ENCODE measurements around the gene LDB2. TPM values are rescaled to one million over a fixed set of nuclear protein-coding genes. Genes with fewer than 3 reads are reported as not detected.

Gene LDB2
- total RNA-seq, 1 experiment from 2014 or later, result not detected

DNA sequence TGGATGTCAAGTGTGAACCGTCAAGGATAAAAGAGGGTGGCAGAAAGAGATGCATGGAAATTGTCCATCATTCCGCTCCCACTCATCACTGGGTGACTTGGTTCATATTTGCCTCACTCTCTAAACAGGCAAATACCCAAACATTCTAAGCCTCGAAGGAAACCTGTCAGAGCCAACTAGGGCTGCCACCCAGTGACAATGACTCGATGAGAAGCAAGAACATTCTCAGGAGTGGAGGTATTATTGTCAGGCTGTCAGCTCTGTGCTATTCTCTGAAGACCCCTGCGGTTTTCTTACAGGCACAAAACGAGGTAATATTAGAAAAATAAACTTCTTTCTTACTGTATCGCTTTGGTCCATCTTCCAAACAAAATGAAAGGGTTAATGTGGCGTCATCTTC, 139.6 kb downstream of the LDB2 start:
- H3K4me1 ChIP-seq (replicated peaks; ENCODE audit: insufficient read depth), result no peaks in the 10 kb centered on the region
- H3F3A ChIP-seq (ENCODE audit: insufficient read depth, low read depth), result no peaks in the 10 kb centered on the region
- H2AFZ ChIP-seq, result no peak overlapping the region
- H3K27me3 ChIP-seq (ENCODE audit: insufficient read depth, low read depth), result peaks cover 6% of the 10 kb centered on the region; the same call in 1 of the 2 replicates
- no peak overlapping the region for H3K27ac ChIP-seq
- TF ChIP-seq, protein P1, sequence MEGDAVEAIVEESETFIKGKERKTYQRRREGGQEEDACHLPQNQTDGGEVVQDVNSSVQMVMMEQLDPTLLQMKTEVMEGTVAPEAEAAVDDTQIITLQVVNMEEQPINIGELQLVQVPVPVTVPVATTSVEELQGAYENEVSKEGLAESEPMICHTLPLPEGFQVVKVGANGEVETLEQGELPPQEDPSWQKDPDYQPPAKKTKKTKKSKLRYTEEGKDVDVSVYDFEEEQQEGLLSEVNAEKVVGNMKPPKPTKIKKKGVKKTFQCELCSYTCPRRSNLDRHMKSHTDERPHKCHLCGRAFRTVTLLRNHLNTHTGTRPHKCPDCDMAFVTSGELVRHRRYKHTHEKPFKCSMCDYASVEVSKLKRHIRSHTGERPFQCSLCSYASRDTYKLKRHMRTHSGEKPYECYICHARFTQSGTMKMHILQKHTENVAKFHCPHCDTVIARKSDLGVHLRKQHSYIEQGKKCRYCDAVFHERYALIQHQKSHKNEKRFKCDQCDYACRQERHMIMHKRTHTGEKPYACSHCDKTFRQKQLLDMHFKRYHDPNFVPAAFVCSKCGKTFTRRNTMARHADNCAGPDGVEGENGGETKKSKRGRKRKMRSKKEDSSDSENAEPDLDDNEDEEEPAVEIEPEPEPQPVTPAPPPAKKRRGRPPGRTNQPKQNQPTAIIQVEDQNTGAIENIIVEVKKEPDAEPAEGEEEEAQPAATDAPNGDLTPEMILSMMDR (conservative IDR thresholded peaks at IDR 0.05), result no peak
- TF ChIP-seq EZH2 (IDR thresholded peaks at IDR 0.05; ENCODE audit: low read depth), result no peak
- H3K9me2 ChIP-seq (ENCODE audit: insufficient read depth), result no peaks in the 10 kb centered on the region
- no TSS peak for BruUV-seq (replicated peaks)
- no peaks in the 10 kb centered on the region for H3K36me3 ChIP-seq (ENCODE audit: low read depth)
- H3K9me3 ChIP-seq (ENCODE audit: insufficient read depth, low read depth), result no peaks in the 10 kb centered on the region
- no peak for DNase-seq
- no peak overlapping the region for H3K4me2 ChIP-seq
- no peak overlapping the region for H3K4me3 ChIP-seq
- POLR2A ChIA-PET (ENCODE audit: unreplicated experiment), result no interaction called here
- CTCF ChIA-PET, result interaction anchor here (0.6 kb wide), 1 partner anchor 10 kb away, joined by 3 read pairs; no protein-coding TSS in a partner anchor
- H3K79me2 ChIP-seq (ENCODE audit: low read depth), result no peaks in the 10 kb centered on the region
- H4K20me1 ChIP-seq (ENCODE audit: insufficient read depth), result no peaks in the 10 kb centered on the region
- intact Hi-C loops (cut with micrococcal nuclease; ENCODE audit: unreplicated experiment), result no loop called here

DNA sequence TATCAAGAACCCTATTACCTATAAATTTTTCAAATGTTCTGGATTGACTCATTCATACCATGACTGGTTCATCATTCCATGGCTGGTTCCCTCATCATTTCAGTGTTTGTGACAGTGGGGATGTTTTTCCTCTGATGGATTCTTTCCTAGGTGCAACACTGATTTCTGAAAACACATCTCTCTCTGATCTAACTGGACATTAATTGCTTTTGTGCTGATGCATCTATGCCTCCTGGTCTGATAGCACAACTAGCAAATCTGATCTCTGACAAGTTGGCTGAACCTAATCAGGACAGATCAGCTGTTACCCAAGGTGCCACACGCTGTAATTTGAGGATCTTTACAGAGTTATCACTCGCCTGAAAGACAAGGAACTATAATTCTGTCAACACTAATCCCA, 140.2 kb downstream of the LDB2 start:
- H2AFZ ChIP-seq, result no peak overlapping the region
- H3K27ac ChIP-seq, result no peak overlapping the region
- no peaks in the 10 kb centered on the region for H3F3A ChIP-seq (ENCODE audit: insufficient read depth, low read depth)
- POLR2A ChIA-PET (ENCODE audit: unreplicated experiment), result no interaction called here
- H3K4me2 ChIP-seq, result no peak overlapping the region
- no peaks in the 10 kb centered on the region for H3K4me1 ChIP-seq (replicated peaks; ENCODE audit: insufficient read depth)
- H3K79me2 ChIP-seq (ENCODE audit: low read depth), result no peaks in the 10 kb centered on the region
- H3K9me3 ChIP-seq (ENCODE audit: insufficient read depth, low read depth), result no peaks in the 10 kb centered on the region
- no TSS peak for BruUV-seq (replicated peaks)
- intact Hi-C loops (cut with micrococcal nuclease; ENCODE audit: unreplicated experiment), result no loop called here
- no peaks in the 10 kb centered on the region for H4K20me1 ChIP-seq (ENCODE audit: insufficient read depth)
- TF ChIP-seq, protein P1 (conservative IDR thresholded peaks at IDR 0.05), result no peak
- no peak for TF ChIP-seq EZH2 (IDR thresholded peaks at IDR 0.05; ENCODE audit: low read depth)
- CTCF ChIA-PET, result no interaction called here
- no peak overlapping the region for H3K4me3 ChIP-seq
- no peaks in the 10 kb centered on the region for H3K36me3 ChIP-seq (ENCODE audit: low read depth)
- H3K9me2 ChIP-seq (ENCODE audit: insufficient read depth), result no peaks in the 10 kb centered on the region
- DNase-seq, result no peak
- H3K27me3 ChIP-seq (ENCODE audit: insufficient read depth, low read depth), result peaks cover 6% of the 10 kb centered on the region; the same call in 1 of the 2 replicates

DNA sequence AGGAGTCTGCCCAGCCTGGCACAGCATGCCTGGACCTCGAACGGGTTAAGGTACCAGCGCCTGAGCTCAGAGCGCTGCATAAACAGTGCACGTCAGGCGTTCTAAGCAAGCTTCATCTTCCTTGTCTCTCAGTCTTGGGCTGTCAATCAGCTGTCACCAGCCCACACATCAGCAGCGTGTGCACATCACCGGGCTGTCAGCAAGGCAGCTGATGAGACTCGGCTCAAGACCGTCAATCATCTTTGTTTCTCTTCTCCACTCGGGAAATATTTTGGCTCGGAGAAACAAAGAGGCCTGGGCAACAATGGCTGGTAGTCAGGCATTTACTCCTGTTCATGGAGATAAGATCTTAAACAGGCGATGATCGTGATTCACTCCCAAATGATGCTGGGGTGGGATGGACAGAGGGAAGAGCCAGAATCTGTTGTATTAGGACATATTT, 141.3 kb downstream of the LDB2 start:
- no TSS peak for BruUV-seq (replicated peaks)
- intact Hi-C loops (cut with micrococcal nuclease; ENCODE audit: unreplicated experiment), result no loop called here

More for the DNA sequence above, 141.3 kb downstream of the LDB2 start:
- no peaks in the 10 kb centered on the region for H3K36me3 ChIP-seq (ENCODE audit: low read depth)
- H3K4me1 ChIP-seq (replicated peaks; ENCODE audit: insufficient read depth), result no peaks in the 10 kb centered on the region
- peaks cover 6% of the 10 kb centered on the region; the same call in 1 of the 2 replicates for H3K27me3 ChIP-seq (ENCODE audit: insufficient read depth, low read depth)
- no peaks in the 10 kb centered on the region for H4K20me1 ChIP-seq (ENCODE audit: insufficient read depth)
- no peaks in the 10 kb centered on the region for H3K79me2 ChIP-seq (ENCODE audit: low read depth)
- no peaks in the 10 kb centered on the region for H3K9me3 ChIP-seq (ENCODE audit: insufficient read depth, low read depth)
- no peak for DNase-seq
- no peaks in the 10 kb centered on the region for H3K9me2 ChIP-seq (ENCODE audit: insufficient read depth)
- no peaks in the 10 kb centered on the region for H3F3A ChIP-seq (ENCODE audit: insufficient read depth, low read depth)
- TF ChIP-seq EZH2 (IDR thresholded peaks at IDR 0.05; ENCODE audit: low read depth), result no peak
- TF ChIP-seq, protein P1 (conservative IDR thresholded peaks at IDR 0.05), result no peak
- CTCF ChIA-PET, result no interaction called here
- no peak overlapping the region for H3K4me3 ChIP-seq
- no peak overlapping the region for H3K4me2 ChIP-seq
- no peak overlapping the region for H2AFZ ChIP-seq
- POLR2A ChIA-PET (ENCODE audit: unreplicated experiment), result no interaction called here
- no peak overlapping the region for H3K27ac ChIP-seq
